ENCODE results near the gene ID3. TPM values are rescaled to one million over a fixed set of nuclear protein-coding genes. Genes with fewer than 3 reads are reported as not detected.

ID3 gene
- total and polyA plus RNA-seq, 2 donors (not counting 3 experiments of a cell fraction or from before 2014, with no cell fraction given): 277 to 971 TPM

DNA sequence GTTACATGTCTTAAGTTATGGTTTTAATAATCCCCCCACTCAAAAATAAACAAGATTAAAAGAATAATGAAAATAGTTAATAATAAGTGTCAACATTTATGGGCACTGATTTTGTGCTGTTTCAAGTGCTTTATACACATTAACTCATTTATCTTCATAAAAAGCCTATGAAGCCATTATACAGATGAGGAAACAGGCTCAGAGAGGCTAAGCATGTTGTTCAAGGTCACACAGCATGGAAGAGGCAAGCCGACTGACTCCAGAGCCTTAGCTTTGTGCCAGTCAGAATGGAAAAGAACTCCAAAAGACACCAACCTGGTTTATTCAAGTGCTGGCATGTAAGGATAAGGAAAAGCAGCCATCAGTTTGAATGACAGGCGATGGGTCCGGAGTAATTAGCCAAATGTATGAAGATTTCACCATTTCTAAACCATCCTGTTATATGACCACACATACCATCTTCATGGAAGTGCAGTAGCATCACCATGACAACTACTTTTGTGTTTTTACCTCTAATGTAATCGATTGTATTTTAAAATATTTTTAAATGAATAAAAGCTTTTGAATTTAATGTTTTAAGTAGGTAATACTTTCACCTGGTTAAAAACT, 14.4 kb upstream of the ID3 start:
- no peaks in the 10 kb centered on the region for H3K27me3 ChIP-seq (ENCODE audit: control insufficient read depth in 2 of 2, insufficient read depth in 2 of 2, low read length in 2 of 2)
- no peaks in the 10 kb centered on the region for H3K9me1 ChIP-seq (replicated peaks; ENCODE audit: control insufficient read depth, extremely low read depth, insufficient read depth, low read length)
- no peak overlapping the region for H3K4me3 ChIP-seq (replicated peaks in 1 of 3; ENCODE audit: insufficient read depth in 1 of 3, low read depth in 1 of 3, low read length in 3 of 3)
- H3K9ac ChIP-seq (replicated peaks; ENCODE audit: extremely low read depth, insufficient read depth, low read length): no peak overlapping the region
- no peak overlapping the region for H3K4me2 ChIP-seq (ENCODE audit: insufficient read depth, low read length)
- DNase-seq (ENCODE audit: low read depth, low spot score): no peak
- ChIA-PET POLR2A (no interaction called here), CTCF (no interaction called here)
- no peaks in the 10 kb centered on the region for H3K9me3 ChIP-seq (replicated peaks; ENCODE audit: control insufficient read depth, insufficient read depth, low read length)
- FAIRE-seq: no peak
- H3K27ac ChIP-seq (ENCODE audit: insufficient read depth, low read depth, low read length): no peak overlapping the region
- no peak overlapping the region for H2AFZ ChIP-seq (ENCODE audit: low read depth, low read length)
- TF ChIP-seq, protein P1, sequence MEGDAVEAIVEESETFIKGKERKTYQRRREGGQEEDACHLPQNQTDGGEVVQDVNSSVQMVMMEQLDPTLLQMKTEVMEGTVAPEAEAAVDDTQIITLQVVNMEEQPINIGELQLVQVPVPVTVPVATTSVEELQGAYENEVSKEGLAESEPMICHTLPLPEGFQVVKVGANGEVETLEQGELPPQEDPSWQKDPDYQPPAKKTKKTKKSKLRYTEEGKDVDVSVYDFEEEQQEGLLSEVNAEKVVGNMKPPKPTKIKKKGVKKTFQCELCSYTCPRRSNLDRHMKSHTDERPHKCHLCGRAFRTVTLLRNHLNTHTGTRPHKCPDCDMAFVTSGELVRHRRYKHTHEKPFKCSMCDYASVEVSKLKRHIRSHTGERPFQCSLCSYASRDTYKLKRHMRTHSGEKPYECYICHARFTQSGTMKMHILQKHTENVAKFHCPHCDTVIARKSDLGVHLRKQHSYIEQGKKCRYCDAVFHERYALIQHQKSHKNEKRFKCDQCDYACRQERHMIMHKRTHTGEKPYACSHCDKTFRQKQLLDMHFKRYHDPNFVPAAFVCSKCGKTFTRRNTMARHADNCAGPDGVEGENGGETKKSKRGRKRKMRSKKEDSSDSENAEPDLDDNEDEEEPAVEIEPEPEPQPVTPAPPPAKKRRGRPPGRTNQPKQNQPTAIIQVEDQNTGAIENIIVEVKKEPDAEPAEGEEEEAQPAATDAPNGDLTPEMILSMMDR (IDR thresholded peaks at IDR 0.05; ENCODE audit: extremely low read depth in 1 of 2, insufficient read depth in 1 of 2, low read depth in 1 of 2, low read length in 2 of 2): no peak
- no peaks in the 10 kb centered on the region for H4K20me1 ChIP-seq (replicated peaks; ENCODE audit: control insufficient read depth, extremely low read depth, insufficient read depth, low read length)
- peaks cover 22% of the 10 kb centered on the region for H3K4me1 ChIP-seq (ENCODE audit: control insufficient read depth, extremely low read depth, insufficient read depth, low read length)
- no peaks in the 10 kb centered on the region for H3K36me3 ChIP-seq (ENCODE audit: control insufficient read depth in 2 of 2, extremely low read depth in 1 of 2, insufficient read depth in 2 of 2, low read length in 2 of 2)
- dilution Hi-C loops (cut with MboI; ENCODE audit: extremely low pct_ligation_motif_present, low sequenced_read_pairs) (no loop called here), intact Hi-C loops (cut with micrococcal nuclease) (no loop called here)
- no TSS peak for BruUV-seq (replicated peaks)
- H3K79me2 ChIP-seq (ENCODE audit: control insufficient read depth, insufficient read depth, low read length): no peaks in the 10 kb centered on the region

DNA sequence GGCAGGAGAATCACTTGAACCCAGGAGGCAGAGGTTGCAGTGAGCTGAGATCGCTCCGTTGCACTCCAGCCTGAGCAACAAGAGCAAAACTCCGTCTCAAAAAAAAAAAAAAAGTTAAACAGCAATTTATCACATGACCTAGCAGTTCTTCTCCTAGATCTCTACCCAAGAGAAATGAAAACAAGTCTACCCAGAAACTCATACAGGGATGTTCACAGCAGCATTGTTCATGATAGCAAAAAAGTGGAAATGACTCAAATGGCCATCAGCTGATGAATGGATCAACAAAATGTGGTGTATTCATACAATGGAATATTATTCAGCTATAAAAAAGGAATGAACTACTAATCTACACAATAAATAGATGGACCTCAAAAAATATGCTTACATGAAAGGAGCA, 12.2 kb upstream of the ID3 start:
- Histone ChIP-seq H3K9ac (replicated peaks; ENCODE audit: extremely low read depth, insufficient read depth, low read length) (no peak overlapping the region), H4K20me1 (replicated peaks; ENCODE audit: control insufficient read depth, extremely low read depth, insufficient read depth, low read length) (no peaks in the 10 kb centered on the region), H3K79me2 (ENCODE audit: control insufficient read depth, insufficient read depth, low read length) (no peaks in the 10 kb centered on the region), H3K4me1 (ENCODE audit: control insufficient read depth, extremely low read depth, insufficient read depth, low read length) (peaks cover 7% of the 10 kb centered on the region), H3K27ac (ENCODE audit: insufficient read depth, low read depth, low read length) (no peak overlapping the region), H2AFZ (ENCODE audit: low read depth, low read length) (no peak overlapping the region), H3K27me3 (ENCODE audit: control insufficient read depth in 2 of 2, insufficient read depth in 2 of 2, low read length in 2 of 2) (no peaks in the 10 kb centered on the region), H3K4me2 (ENCODE audit: insufficient read depth, low read length) (no peak overlapping the region), H3K9me1 (replicated peaks; ENCODE audit: control insufficient read depth, extremely low read depth, insufficient read depth, low read length) (no peaks in the 10 kb centered on the region), H3K9me3 (replicated peaks; ENCODE audit: control insufficient read depth, insufficient read depth, low read length) (no peaks in the 10 kb centered on the region), H3K4me3 (replicated peaks in 1 of 3; ENCODE audit: insufficient read depth in 1 of 3, low read depth in 1 of 3, low read length in 3 of 3) (no peak overlapping the region), H3K36me3 (ENCODE audit: control insufficient read depth in 2 of 2, extremely low read depth in 1 of 2, insufficient read depth in 2 of 2, low read length in 2 of 2) (no peaks in the 10 kb centered on the region)
- CTCF ChIA-PET: interaction anchor here (2.1 to 2.2 kb wide), 2 partner anchors 64 to 66 kb away, joined by 6 to 7 read pairs; no protein-coding TSS in a partner anchor
- no peak for DNase-seq (ENCODE audit: low read depth, low spot score)
- intact Hi-C loops (cut with micrococcal nuclease) (no loop called here), dilution Hi-C loops (cut with MboI; ENCODE audit: extremely low pct_ligation_motif_present, low sequenced_read_pairs) (no loop called here)
- TF ChIP-seq, protein P2, sequence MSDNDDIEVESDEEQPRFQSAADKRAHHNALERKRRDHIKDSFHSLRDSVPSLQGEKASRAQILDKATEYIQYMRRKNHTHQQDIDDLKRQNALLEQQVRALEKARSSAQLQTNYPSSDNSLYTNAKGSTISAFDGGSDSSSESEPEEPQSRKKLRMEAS (IDR thresholded peaks at IDR 0.05; ENCODE audit: insufficient read depth, insufficient read length): no peak
- BruUV-seq (replicated peaks): no TSS peak
- POLR2A ChIA-PET: no interaction called here
- FAIRE-seq: no peak
